Fibroblast of skin of left biceps (primary cell): ENCODE measurements around the gene NTNG2.
A peak's percentile ranks its signal among the peaks of the same experiment; 100 is the strongest.
"Not testable (repeated sequence)": the region's sequence is repeated elsewhere in the genome, so short reads cannot be mapped to it uniquely, and the experiment has no call there.

ENCODE experiments used
- DNase-seq, 2 experiments: peaks; one replicate each; pipeline ENCODE4 v3.0.0-alpha.2; 2013; ENCODE audit warnings: low read depth in 2 of 2

Gene NTNG2

DNA sequence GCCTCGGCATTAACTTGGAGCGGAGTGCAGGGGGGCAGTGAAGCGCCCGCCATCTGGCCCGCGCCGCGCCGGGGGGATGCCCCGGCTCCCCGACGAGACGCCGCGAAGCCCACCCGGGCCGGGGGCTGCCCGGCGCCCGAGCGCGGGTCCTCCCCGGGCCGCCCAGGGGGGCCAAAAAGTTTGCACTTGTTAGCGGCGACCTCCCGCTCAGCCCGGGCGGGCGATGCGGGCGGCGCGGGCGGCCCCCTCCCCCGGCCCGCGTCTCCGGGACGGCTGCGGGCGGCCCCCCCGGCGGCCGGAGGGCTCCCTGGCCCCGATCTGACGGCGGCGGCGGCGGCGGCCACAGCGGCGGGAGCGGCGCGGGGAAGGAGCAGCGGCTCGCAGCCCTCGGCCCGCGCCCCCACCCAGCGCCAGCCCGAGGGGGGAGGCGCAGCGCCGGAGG, at the start of gene NTNG2:
TSS of gene NTNG2 (plus strand) at position 316 of the 442 bp plus-strand sequence. CDS start 4,774 bp downstream, outside the sequence.
- no peak for DNase-seq

GRCh38 chr9:132114102-132114707, 47.7 kb upstream of the NTNG2 start:
- peak; percentile 6 to 7 for DNase-seq

DNA sequence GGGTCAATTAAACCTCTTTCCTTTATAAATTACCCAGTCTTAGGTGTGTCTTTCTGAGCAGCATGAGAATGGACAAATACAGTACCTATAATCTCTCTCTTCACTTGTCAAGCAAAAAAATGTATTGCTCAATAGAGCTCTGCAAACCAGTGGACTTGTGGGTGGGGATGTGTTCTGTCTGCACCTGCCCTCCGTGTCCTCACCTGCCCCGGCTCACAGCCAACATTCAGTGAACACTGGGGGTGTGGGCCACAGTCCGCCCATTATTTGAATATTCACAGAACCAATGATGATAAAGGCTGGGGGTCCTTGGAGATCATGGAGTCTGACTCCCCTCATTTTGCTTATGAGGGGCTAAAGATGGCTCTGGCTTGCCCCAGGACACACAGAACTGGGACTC, 45.3 kb upstream of the NTNG2 start:
- DNase-seq, result no peak

- no peak for DNase-seq
Observed at GRCh38 chr9:132117694-132118093, 44.2 kb upstream of the NTNG2 start.

- no peak for DNase-seq
Observed at GRCh38 chr9:132121021-132121420, 40.8 kb upstream of the NTNG2 start.

- DNase-seq, result no peak
Observed at GRCh38 chr9:132124800-132125199, 37.1 kb upstream of the NTNG2 start.

DNA sequence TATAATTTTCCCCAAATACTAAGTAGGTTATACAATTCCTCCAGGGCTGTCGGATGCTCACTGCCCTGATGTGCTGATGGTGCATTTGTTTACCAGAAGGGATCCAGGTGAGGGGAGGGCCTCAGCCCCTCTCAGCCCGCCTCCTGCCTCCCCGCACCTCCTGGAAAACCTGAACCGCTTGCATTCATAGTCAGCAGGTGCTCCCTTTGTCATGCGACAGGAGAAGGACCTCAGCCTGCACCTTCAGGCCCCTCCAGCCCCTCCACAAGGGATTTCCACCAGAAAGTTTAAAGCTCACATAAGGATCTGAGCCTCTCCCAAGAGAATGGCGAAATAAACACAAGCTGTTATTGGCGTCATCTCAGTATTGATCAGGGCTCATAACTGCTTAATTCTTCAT, 36.5 kb upstream of the NTNG2 start:
- no peak for DNase-seq

DNA sequence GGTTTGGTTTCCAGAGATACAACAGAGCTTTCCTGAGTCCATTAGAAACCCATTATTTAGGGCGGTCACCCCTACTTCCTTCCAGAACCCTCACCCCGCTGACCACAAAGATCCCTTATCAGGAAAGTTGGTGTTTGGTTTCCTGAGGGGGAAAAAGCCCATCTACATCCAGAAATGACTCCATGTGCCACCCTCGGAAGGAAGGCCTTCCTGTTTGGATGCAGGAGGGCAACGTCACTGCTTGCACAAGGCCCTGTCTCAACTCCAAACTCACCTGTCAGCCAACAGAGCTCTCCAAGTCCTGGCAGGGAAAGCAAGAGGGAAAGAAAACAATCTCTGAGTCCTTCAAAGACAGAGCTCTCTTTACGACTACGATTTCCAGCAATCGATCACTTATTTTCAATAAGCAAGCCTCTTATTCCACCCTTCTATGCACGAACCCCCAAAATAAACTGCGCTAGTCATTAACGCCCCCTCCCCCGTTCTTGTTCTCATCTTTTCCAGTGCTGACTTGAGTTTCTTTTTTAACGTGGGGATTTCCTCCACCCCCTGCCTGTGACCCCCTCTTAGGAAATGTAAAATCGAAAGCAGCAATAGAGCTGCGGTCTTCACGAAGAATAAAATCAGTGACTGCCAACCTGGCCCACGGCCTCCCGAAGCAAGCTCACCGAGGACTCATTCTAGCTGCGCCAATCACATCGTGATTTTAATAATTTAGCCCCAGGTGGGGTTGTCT, 35.7 kb upstream of the NTNG2 start:
- no peak for DNase-seq

GRCh38 chr9:132126680-132127236, 35.1 kb upstream of the NTNG2 start:
- no peak for DNase-seq

DNA sequence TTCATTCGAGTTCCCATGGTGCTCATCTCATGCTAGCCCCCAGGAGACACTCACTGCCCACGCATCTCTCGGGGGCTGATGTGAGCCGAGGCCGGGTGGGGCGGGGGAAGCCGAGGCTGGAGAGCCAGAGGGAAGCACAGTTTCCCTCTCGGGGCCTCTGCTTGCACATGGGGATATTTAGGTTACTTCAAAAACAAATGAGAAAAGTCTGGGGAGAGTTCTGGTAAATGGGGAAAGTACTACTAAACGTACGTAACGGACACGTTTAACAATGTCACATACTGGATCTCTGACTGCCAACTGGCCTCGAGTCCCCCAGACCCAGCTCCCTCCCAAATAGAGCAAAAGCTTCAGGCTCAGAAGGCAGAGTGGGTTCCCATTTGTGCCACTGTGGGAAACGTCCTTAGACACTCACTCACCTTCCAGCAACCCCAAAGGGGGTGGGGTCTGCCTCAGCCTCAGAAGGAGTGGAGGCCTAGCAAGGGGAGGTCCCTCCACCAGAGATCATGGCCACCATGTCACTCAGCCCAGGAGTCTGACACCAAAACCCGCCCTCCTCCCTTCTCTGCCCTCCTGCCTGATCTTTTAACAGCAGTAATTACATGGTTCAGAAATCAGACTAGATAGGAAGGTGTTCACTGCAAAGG, 33.8 kb upstream of the NTNG2 start:
- no peak for DNase-seq

DNA sequence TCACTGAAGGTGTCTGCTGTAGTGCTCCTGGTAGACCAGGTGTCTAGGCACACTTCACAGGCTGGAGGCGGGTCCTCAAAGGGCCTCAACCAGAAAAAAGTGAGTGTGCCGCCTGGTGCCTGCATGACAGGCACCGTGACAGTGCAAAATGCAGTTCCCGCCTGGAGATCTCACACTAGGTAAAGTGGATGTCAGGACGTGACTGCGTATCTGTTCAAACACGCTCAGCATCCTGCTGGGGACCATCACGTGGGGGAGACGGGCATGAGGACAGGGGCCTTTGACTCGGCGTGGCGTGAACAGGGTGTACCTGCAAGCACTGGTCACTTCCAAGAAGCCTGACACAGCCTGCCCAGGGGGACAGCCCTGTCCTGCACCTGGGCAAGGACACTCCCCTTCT, 32.3 kb upstream of the NTNG2 start:
- DNase-seq, result no peak

- not testable (repeated sequence) for DNase-seq
Observed at GRCh38 chr9:132134085-132134484, 27.8 kb upstream of the NTNG2 start.

- DNase-seq, result no peak
Observed at GRCh38 chr9:132135456-132135855, 26.4 kb upstream of the NTNG2 start.

- no peak for DNase-seq
Observed at GRCh38 chr9:132136151-132136780, 25.6 kb upstream of the NTNG2 start.

DNA sequence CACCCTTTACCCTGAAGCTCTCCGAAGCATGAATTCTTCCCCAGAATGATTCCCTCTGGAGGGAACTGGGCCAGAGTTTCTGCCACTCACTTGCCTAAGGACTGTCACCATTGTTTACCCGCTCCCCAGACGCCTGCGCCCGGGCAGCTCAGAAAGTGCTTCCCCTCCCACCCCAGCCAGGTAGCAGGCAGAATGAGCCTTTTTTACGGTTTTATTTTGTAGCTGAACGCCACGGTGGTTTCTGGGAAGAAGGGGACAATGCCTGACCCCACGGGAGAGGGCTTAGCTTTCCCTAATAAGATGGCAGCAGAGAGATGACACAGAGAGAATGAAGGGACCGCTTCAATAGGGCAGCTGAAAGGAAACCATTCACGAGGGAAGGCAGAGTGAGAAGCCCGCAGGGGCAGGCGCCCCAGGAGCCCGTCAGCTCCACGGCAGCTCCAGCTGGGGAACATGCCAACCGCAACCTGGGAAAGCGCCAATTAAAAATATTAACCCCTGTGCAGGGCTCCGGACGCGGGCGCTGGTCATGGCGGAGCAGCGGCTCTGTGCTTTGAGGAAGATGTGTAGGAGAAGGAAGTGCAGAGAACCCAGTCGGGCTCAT, 20.4 kb upstream of the NTNG2 start:
- no peak for DNase-seq

GRCh38 chr9:132141948-132142594, 19.8 kb upstream of the NTNG2 start:
- DNase-seq, result no peak

DNA sequence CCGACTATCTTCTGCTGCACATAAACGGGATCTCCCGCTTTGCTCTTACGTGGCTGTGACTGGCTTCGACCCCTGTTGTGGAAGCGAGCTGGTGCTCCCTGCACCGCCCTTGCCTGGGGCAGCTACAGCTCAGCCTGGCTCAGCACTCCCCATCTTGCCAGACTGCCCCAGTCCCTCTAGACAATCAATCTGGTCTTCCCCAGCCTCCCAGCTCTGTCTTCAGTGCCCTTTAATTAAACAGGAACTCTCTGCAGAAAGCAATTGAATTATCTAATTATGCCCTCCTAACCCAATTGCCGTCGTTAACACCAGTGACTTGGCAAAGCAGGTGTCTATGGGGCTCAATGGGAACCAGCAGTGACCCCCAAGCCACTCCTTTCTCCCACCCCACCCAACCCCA, 18.9 kb upstream of the NTNG2 start:
- no peak for DNase-seq

GRCh38 chr9:132143359-132143758, 18.5 kb upstream of the NTNG2 start:
- DNase-seq, result no peak

GRCh38 chr9:132144708-132145365, 17.0 kb upstream of the NTNG2 start:
- DNase-seq, result no peak

DNA sequence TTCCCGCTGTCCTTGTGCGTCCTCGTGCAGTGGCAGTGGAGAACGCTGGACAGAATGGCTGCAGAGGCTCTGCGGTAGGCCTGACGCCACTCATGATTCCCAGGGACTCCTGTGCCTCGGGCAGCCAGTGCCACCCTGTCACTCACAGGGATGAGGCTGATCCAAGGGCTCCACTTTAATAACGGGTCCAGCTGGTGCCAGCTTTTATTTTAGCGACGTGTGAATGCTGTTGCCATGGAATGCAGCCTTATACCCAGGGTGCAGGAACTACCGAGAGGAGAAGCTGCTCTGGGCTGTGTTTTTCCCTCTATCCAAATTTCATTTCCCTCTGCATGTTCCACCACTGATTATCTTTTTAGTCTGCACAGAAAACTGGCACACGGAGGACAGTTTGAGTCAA, 15.8 kb upstream of the NTNG2 start:
- DNase-seq, result no peak

DNA sequence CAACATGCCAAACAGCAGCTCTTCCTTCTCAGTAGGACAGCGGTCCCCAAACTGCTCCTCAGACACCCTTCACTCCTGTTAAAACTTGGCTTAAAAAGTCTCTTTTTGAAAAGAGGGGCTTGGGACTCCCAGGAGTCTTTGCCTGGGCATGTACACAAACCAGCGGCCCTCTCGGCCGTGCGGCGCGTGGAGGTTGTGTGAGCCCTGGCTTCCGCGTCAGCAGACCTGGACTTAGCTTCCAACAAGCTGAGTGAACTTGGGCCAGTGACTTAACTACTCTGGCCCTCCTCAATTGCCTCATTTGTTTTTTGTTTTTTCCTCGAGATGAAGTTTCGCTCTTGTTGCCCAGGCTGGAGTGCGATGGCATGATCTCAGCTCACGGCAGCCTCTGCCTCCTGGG, 15.3 kb upstream of the NTNG2 start:
- no peak for DNase-seq
